OCI-LY1 (cell line): ENCODE data around the gene U2AF1L4.

Experiments used
- EZH2 ChIP-seq: fragments of 200-600 bp; sonication (generic), shearing (Covaris generic); IDR thresholded peaks from 2 replicates; pipeline ENCODE4 v1.8.0; 2017; ENCODE audit warnings: borderline replicate concordance, mixed run types, mild to moderate bottlenecking, antibody characterized with exemption, low read length, moderate library complexity, mixed read lengths
- TF ChIP-seq, protein P1 (sequence below): fragments of 200-600 bp; sonication (generic), shearing (Covaris generic); IDR thresholded peaks from 2 replicates; pipeline ENCODE4 v1.5.1; 2017; ENCODE audit warnings: mild to moderate bottlenecking, antibody characterized with exemption, low read length, moderate library complexity, mixed read lengths

DNA sequence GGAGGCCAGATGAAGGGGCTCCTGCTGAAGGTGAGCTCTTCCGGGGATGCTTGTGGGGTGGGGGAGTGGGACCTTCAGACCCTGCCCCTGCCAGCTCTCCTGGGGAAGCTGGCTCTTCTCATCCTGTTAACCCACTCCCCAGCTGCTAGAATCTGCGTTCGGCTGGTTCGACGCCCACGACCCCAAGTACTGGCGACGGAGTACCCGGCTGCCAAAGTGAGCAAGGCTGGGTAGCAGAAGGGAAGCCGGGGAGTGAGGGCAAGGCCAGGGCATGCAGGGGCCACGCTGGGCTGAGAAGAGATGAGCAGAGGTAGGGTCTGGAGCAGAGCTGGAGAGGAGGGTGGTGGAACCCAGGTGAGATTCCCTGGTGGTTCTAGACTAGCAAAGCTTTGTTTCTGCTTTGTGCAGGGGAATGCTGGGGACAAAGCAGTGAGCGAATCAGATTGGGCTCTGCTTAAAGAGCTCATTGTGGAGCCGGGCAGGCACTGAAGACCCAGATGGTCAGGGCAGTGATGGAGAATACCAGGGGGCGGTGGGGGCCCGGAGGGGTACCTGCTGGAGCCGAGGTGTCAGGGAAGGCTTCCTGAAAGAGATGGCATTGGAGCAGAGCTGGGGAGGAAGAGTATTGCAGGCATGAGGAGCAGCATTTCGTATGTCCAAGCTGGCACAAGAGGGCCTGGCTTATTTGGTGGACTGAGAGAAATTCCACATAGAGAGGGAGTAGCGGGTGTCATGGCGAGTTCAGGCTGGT, 17.1 kb downstream of the U2AF1L4 start:
- TF ChIP-seq EZH2, result no peak
- TF ChIP-seq, protein P1, sequence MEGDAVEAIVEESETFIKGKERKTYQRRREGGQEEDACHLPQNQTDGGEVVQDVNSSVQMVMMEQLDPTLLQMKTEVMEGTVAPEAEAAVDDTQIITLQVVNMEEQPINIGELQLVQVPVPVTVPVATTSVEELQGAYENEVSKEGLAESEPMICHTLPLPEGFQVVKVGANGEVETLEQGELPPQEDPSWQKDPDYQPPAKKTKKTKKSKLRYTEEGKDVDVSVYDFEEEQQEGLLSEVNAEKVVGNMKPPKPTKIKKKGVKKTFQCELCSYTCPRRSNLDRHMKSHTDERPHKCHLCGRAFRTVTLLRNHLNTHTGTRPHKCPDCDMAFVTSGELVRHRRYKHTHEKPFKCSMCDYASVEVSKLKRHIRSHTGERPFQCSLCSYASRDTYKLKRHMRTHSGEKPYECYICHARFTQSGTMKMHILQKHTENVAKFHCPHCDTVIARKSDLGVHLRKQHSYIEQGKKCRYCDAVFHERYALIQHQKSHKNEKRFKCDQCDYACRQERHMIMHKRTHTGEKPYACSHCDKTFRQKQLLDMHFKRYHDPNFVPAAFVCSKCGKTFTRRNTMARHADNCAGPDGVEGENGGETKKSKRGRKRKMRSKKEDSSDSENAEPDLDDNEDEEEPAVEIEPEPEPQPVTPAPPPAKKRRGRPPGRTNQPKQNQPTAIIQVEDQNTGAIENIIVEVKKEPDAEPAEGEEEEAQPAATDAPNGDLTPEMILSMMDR, result no peak
